Natural killer cell (primary cell): ENCODE results near the gene DAZAP1. TPM values are rescaled to one million over a fixed set of nuclear protein-coding genes. Genes with fewer than 3 reads are reported as not detected.

ENCODE experiments used
- ATAC-seq, 3 donors: fragments of 150-1000 bp in 2 of 3; fragments of 200-7000 bp in 1 of 3; cut with Tn5 transposase; 1 replicate in 1 of 3; 2 replicates in 2 of 3; pipeline ENCODE4 v1.10.0; 2021; ENCODE audit warnings: mild to moderate bottlenecking in 2 of 3, moderate library complexity in 2 of 3
- DNase-seq, 2 donors: peaks; one replicate each; pipeline versions ENCODE4 v3.0.0 to v3.0.0-alpha.2; 2013 to 2021; ENCODE audit warnings: mixed read lengths in 1 of 2
- H3K27ac ChIP-seq: one replicate; pipeline ENCODE4 v1.5.1; 2013; ENCODE audit warnings: mild to moderate bottlenecking, low read length
- H3K27me3 ChIP-seq: one replicate; pipeline ENCODE4 v1.6.1; 2013; ENCODE audit warnings: low read length; ENCODE audit not compliant: control insufficient read depth, insufficient read depth
- H3K36me3 ChIP-seq: one replicate; pipeline ENCODE4 v1.6.1; 2013; ENCODE audit warnings: low read length; ENCODE audit not compliant: control insufficient read depth, insufficient read depth
- H3K4me1 ChIP-seq: one replicate; pipeline ENCODE4 v1.6.1; 2013; ENCODE audit warnings: low read length; ENCODE audit not compliant: control insufficient read depth, insufficient read depth
- H3K4me3 ChIP-seq: one replicate; pipeline ENCODE4 v1.5.1; 2013; ENCODE audit warnings: low read length
- H3K9me3 ChIP-seq: one replicate; pipeline ENCODE4 v1.6.1; 2013; ENCODE audit warnings: low read length; ENCODE audit not compliant: control insufficient read depth, insufficient read depth
- H3K27ac Mint-ChIP-seq, 2 donors: one replicate each; pipeline ENCODE4 v1.8.0; 2022; ENCODE audit warnings: mild to moderate bottlenecking in 2 of 2, mixed read lengths in 2 of 2, moderate library complexity in 1 of 2
- H3K27me3 Mint-ChIP-seq, 2 donors: one replicate each; pipeline ENCODE4 v1.8.0; 2022; ENCODE audit warnings: low read depth in 2 of 2, mixed read lengths in 2 of 2
- H3K36me3 Mint-ChIP-seq: one replicate; pipeline ENCODE4 v1.8.0; 2022; ENCODE audit warnings: mixed read lengths
- H3K4me1 Mint-ChIP-seq, 2 donors: one replicate each; pipeline ENCODE4 v1.8.0; 2022; ENCODE audit warnings: mixed read lengths in 2 of 2
- H3K4me3 Mint-ChIP-seq: one replicate; pipeline ENCODE4 v1.8.0; 2022; ENCODE audit warnings: mild to moderate bottlenecking, moderate library complexity, mixed read lengths
- H3K9me3 Mint-ChIP-seq, 2 donors: one replicate each; pipeline ENCODE4 v1.8.0; 2022; ENCODE audit warnings: mixed read lengths in 2 of 2
- CTCF ChIP-seq: fragments of 200-600 bp; IDR thresholded peaks from one replicate; pipeline ENCODE4 v1.8.0; 2022; ENCODE audit warnings: antibody characterized with exemption
- WGBS: methylation state at CpG from one replicate; pipeline ENCODE4 v1.1.7; 2013; ENCODE audit warnings: missing lambda C conversion rate; ENCODE audit not compliant: insufficient coverage; 5-methylcytosine and 5-hydroxymethylcytosine counted together
- intact Hi-C: fragments of 100-400 bp; cut with micrococcal nuclease; formaldehyde crosslinking; loops from one replicate; pipeline ENCODE4 v1.14.2; 2022
- total RNA-seq, 4 donors: library from RNA; stranded (reverse); fragments of 120-200 nt in 1 of 4; gene quantifications; one replicate each; pipeline versions ENCODE4 v1.2.3 to v1.2.4, GENCODE V29; 2013 to 2022

DAZAP1 gene
- total RNA-seq, 3 donors from 2014 or later (not counting 1 experiment from before 2014, with no cell fraction given) = 166 to 207 (median 170) TPM

GRCh38 chr19:1468274-1468820 is 61.0 kb downstream of the DAZAP1 start:
- Mint-ChIP-seq H3K9me3 (no peaks in the 10 kb centered on the region), H3K36me3 (no peaks in the 10 kb centered on the region), H3K27me3 (peaks cover 0 to 5% of the 10 kb centered on the region in 2 donors), H3K4me3 (peak overlapping the region; percentile 40), H3K27ac (no peak overlapping the region), H3K4me1 (peaks cover 0 to 15% of the 10 kb centered on the region in 2 donors)
- Histone ChIP-seq H3K36me3 (no peaks in the 10 kb centered on the region), H3K4me3 (no peak overlapping the region), H3K27ac (no peak overlapping the region), H3K9me3 (no peaks in the 10 kb centered on the region), H3K4me1 (peaks cover 64% of the 10 kb centered on the region), H3K27me3 (peaks cover 27% of the 10 kb centered on the region)
- intact Hi-C loops = no loop called here
- WGBS = 6% methylated on average over 49 of the region's 49 CpGs
- ATAC-seq (no peak), DNase-seq (no peak)
- no peak for TF ChIP-seq CTCF

- ATAC-seq = peak in 1 of 3 donors; percentile 6
- peaks cover 27% of the 10 kb centered on the region for H3K27me3 ChIP-seq
Measured at GRCh38 chr19:1468821-1469254, 61.5 kb downstream of the DAZAP1 start.

DNA sequence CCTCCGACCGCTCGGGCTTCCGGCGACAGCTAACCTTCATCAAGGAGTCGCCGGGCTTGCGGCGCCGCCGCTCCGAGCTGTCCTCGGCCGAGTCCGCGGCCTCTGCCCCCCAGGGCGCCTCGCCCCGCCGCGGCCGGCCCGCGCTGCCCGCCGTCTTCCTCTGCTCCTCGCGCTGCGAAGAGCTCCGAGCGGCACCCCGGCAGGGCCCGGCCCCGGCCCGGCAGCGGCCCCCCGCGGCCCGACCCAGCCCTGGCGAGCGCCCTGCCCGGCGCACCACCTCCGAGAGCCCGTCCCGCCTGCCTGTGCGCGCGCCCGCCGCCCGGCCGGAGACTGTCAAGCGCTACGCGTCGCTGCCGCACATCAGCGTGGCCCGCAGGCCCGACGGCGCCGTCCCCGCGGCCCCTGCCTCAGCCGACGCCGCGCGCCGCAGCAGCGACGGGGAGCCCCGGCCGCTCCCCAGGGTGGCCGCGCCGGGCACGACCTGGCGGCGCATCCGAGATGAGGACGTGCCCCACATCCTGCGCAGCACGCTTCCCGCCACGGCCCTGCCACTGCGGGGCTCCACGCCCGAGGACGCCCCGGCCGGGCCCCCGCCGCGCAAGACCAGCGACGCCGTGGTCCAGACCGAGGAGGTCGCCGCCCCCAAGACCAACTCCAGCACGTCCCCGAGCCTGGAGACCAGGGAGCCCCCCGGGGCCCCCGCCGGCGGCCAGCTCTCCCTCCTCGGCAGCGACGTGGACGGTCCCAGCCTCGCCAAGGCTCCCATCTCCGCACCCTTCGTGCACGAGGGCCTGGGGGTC is 62.1 kb downstream of the DAZAP1 start:
- WGBS = 1% methylated on average over 117 of the region's 117 CpGs
- Histone ChIP-seq H3K4me1 (peaks cover 64% of the 10 kb centered on the region), H3K27me3 (peaks cover 27% of the 10 kb centered on the region), H3K9me3 (no peaks in the 10 kb centered on the region), H3K4me3 (peak overlapping the region; percentile 16), H3K27ac (no peak overlapping the region), H3K36me3 (no peaks in the 10 kb centered on the region)
- intact Hi-C loops = no loop called here
- no peaks in the 10 kb centered on the region for H3K9me3 Mint-ChIP-seq
- peaks cover 0 to 18% of the 10 kb centered on the region in 2 donors for H3K4me1 Mint-ChIP-seq
- no peaks in the 10 kb centered on the region for H3K36me3 Mint-ChIP-seq
- H3K27me3 Mint-ChIP-seq = peaks cover 0 to 5% of the 10 kb centered on the region in 2 donors
- peak overlapping the region in 1 of 2 donors; percentile 63 for H3K27ac Mint-ChIP-seq
- ATAC-seq = peak; percentile 38 to 57 (median 40)
- no peak overlapping the region for H3K4me3 Mint-ChIP-seq
- TF ChIP-seq CTCF = no peak
- DNase-seq = peak in 1 of 2 donors; percentile 63

More at GRCh38 chr19:1468821-1469254, 61.5 kb downstream of the DAZAP1 start:
- Histone ChIP-seq H3K4me3 (no peak overlapping the region), H3K36me3 (no peaks in the 10 kb centered on the region), H3K4me1 (peaks cover 64% of the 10 kb centered on the region), H3K27ac (no peak overlapping the region), H3K9me3 (no peaks in the 10 kb centered on the region)
- 2% methylated on average over 47 of the region's 47 CpGs for WGBS
- Mint-ChIP-seq H3K27ac (no peak overlapping the region), H3K4me1 (peaks cover 0 to 18% of the 10 kb centered on the region in 2 donors), H3K36me3 (no peaks in the 10 kb centered on the region), H3K4me3 (no peak overlapping the region), H3K27me3 (peaks cover 0 to 5% of the 10 kb centered on the region in 2 donors), H3K9me3 (no peaks in the 10 kb centered on the region)
- intact Hi-C loops = no loop called here
- peak in 1 of 2 donors; percentile 45 for DNase-seq
- TF ChIP-seq CTCF = no peak
